Measurements from ENCODE around the gene IRF6. TPM values are rescaled to one million over a fixed set of nuclear protein-coding genes. Genes with fewer than 3 reads are reported as not detected.

The IRF6 gene
- total RNA-seq, 1 experiment from 2014 or later, result 35.2 TPM

DNA sequence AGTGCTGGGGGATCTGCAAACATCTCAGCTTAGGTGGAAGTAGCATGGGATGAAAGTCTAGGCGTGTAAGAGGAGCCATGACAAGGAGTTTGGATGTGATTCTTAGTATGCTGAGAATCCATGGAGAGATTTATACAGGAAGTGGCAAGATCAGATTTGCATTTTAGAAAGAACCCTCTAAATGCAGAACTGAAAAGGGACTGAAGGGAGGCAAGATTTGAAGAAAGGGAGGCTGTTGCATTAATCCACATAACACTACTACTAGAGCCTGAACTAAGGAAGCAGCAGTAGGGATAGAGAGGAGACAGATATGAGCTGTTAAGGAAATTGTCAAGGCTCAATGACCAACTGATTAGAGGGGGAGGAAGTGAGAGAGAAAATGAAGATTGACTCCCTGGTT is 31.4 kb downstream of the IRF6 start (continued):
- TF ChIP-seq, protein P1, sequence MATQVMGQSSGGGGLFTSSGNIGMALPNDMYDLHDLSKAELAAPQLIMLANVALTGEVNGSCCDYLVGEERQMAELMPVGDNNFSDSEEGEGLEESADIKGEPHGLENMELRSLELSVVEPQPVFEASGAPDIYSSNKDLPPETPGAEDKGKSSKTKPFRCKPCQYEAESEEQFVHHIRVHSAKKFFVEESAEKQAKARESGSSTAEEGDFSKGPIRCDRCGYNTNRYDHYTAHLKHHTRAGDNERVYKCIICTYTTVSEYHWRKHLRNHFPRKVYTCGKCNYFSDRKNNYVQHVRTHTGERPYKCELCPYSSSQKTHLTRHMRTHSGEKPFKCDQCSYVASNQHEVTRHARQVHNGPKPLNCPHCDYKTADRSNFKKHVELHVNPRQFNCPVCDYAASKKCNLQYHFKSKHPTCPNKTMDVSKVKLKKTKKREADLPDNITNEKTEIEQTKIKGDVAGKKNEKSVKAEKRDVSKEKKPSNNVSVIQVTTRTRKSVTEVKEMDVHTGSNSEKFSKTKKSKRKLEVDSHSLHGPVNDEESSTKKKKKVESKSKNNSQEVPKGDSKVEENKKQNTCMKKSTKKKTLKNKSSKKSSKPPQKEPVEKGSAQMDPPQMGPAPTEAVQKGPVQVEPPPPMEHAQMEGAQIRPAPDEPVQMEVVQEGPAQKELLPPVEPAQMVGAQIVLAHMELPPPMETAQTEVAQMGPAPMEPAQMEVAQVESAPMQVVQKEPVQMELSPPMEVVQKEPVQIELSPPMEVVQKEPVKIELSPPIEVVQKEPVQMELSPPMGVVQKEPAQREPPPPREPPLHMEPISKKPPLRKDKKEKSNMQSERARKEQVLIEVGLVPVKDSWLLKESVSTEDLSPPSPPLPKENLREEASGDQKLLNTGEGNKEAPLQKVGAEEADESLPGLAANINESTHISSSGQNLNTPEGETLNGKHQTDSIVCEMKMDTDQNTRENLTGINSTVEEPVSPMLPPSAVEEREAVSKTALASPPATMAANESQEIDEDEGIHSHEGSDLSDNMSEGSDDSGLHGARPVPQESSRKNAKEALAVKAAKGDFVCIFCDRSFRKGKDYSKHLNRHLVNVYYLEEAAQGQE (IDR thresholded peaks at IDR 0.05; ENCODE audit: low read depth), result no peak
- TF ChIP-seq ELF1 (IDR thresholded peaks at IDR 0.05; ENCODE audit: borderline replicate concordance, low read depth) (no peak), YY1 (IDR thresholded peaks at IDR 0.05; ENCODE audit: extremely low read depth, insufficient replicate concordance, low read depth, low read length) (no peak), FOSL1 (IDR thresholded peaks at IDR 0.05; ENCODE audit: low read depth) (no peak)

DNA sequence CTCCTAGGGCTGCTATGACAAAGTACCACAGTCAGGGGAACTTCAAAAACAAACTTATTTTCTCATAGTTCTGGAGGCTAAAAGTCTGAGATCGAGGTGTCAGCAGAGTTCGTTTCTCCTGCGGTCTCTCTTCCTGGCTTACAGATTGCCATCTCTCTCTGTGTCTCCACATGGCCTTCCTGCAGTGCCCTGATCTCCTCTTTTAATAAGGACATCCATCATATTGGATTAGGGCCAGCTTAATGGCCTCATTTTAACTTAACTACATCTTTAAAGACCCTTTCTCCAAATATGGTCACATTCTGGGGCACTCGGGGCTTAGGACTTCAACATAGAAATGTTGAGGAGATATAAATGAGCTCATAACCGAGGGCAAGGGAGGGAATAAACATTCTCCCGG is 33.8 kb downstream of the IRF6 start:
- Histone ChIP-seq H3K4me1 (ENCODE audit: control insufficient read depth in 1 of 2, insufficient read depth in 2 of 2, low read length in 2 of 2) (no peaks in the 10 kb centered on the region), H2AFZ (ENCODE audit: low read depth, low read length, poor library complexity, severe bottlenecking) (no peak overlapping the region), H3K4me2 (ENCODE audit: low read length) (no peak overlapping the region), H3K36me3 (ENCODE audit: control insufficient read depth in 1 of 2, insufficient read depth in 2 of 2, low read length in 2 of 2) (no peaks in the 10 kb centered on the region), H3K27ac (ENCODE audit: low read depth, low read length) (no peak overlapping the region), H4K20me1 (ENCODE audit: insufficient read depth) (no peaks in the 10 kb centered on the region), H3K9me2 (ENCODE audit: insufficient read depth) (no peaks in the 10 kb centered on the region), H3K4me3 (replicated peaks in 1 of 2; ENCODE audit: low read depth in 1 of 2, low read length in 2 of 2) (no peak overlapping the region), H3K9me3 (ENCODE audit: control insufficient read depth in 1 of 2, insufficient read depth in 1 of 2, low read depth in 1 of 2, low read length in 2 of 2) (no peaks in the 10 kb centered on the region; a peak in 1 of 4 replicates), H3K79me2 (ENCODE audit: insufficient read depth, low read length) (no peaks in the 10 kb centered on the region), H3K27me3 (ENCODE audit: insufficient read depth, low read length) (no peaks in the 10 kb centered on the region), H3K9ac (ENCODE audit: low read length) (no peak overlapping the region)
- BruUV-seq (replicated peaks), result no TSS peak
- ChIA-PET CTCF (no interaction called here), RAD21 (ENCODE audit: low non-redundant PET in 1 of 2, low total read pairs in 2 of 2, uncharacterized antibody in 2 of 2, unreplicated experiment in 2 of 2) (no interaction called here), POLR2A (no interaction called here)
- intact Hi-C loops (cut with micrococcal nuclease), result no loop called here
- ATAC-seq, result no peak
- no peak for DNase-seq (ENCODE audit: low read depth, low spot score)
- no peak for TF ChIP-seq CTCF (IDR thresholded peaks at IDR 0.05 in 2 of 3, conservative IDR thresholded peaks at IDR 0.05 in 1 of 3; ENCODE audit: borderline replicate concordance in 1 of 3, insufficient read depth in 1 of 3, low read depth in 2 of 3, low read length in 2 of 3)
